Measurements from ENCODE around the gene COX14. TPM values are rescaled to one million over a fixed set of nuclear protein-coding genes. Genes with fewer than 3 reads are reported as not detected.

The COX14 gene
- total RNA-seq (ENCODE audit: low replicate concordance), result 15.3 and 22.7 TPM in 2 replicates

DNA sequence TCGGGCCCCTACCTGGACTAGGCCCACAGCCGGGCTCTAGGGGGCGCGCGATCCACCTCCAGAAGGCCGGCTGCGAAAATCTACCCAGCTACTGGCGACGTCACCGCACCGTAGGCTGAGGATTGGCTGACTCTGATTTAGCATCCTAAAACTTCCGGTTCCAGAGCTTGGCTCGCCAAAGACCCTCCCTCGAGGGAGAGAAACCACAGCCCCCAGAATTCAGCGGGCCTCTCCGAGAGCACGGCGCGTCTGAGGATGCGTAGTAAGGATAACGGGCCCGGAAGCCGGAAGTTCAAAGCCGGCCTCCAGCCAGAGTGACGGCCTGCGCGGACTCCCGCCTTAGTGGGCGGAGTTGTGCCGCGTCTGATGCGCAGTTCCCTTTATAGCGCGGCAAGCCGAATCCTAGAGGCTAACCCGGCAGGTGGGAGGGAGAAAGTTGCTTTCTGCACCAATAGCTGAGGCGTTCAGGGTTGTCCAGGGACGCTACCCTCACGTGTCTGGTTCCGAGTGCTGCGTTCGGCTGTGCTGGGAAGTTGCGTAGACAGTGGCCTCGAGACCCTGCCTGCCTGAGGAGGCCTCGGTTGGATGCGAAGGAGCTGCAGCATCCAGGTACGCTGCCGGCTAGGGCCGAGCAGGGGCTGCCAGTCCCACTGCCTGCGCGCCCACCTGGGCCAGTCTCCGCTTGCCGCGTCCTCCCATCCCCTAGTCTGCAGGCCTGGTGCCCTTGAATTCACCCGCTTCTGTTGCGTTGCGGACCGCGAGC, at the start of gene COX14:
Gene COX14, plus strand, starts transcription at position 544 of the 763 bp plus-strand sequence. CDS start 7,808 bp downstream, outside the sequence.
- peak within 1 kb of the TSS; percentile 79 for H3K27ac Mint-ChIP-seq
- H3K4me3 ChIP-seq, result peak within 1 kb of the TSS; percentile 77

GRCh38 chr12:50062728-50063460, 49.1 kb upstream of the COX14 start:
- no peak overlapping the region for H2AFZ ChIP-seq (replicated peaks)
- Mint-ChIP-seq H3K9me3 (no peaks in the 10 kb centered on the region), H3K36me3 (peaks cover 12% of the 10 kb centered on the region), H3K27me3 (ENCODE audit: insufficient read depth, low read depth) (peaks cover 11% of the 10 kb centered on the region), H3K4me3 (no peak overlapping the region), H3K4me1 (peaks cover 9% of the 10 kb centered on the region), H3K27ac (peak overlapping the region; percentile 58)
- H3K4me3 ChIP-seq, result no peak overlapping the region
- no peaks in the 10 kb centered on the region for H4K20me1 ChIP-seq (ENCODE audit: low read depth)
- H3K27ac ChIP-seq, result no peak overlapping the region
- H3K27me3 ChIP-seq, result peaks cover 37% of the 10 kb centered on the region
- H3K4me1 ChIP-seq, result no peaks in the 10 kb centered on the region
- no peaks in the 10 kb centered on the region for H3K79me2 ChIP-seq (ENCODE audit: low read depth)
- no peak overlapping the region for H3K4me2 ChIP-seq
- no peaks in the 10 kb centered on the region for H3F3A ChIP-seq (ENCODE audit: low read depth)
- no peaks in the 10 kb centered on the region for H3K36me3 ChIP-seq
- no peaks in the 10 kb centered on the region for H3K9me3 ChIP-seq (ENCODE audit: low read depth)
- no peak for TF ChIP-seq EZH2phosphoT487 (IDR thresholded peaks at IDR 0.05)
- TF ChIP-seq EZH2 (IDR thresholded peaks at IDR 0.05), result no peak
- TF ChIP-seq CTCF (IDR thresholded peaks at IDR 0.05), result no peak
- no peak overlapping the region for H3K9ac ChIP-seq
- DNase-seq (ENCODE audit: low spot score), result no peak

More for the DNA sequence above, at the start of gene COX14:
- Histone ChIP-seq H2AFZ (replicated peaks) (peak within 1 kb of the TSS; percentile 88), H3K36me3 (no peaks in the 10 kb centered on the region), H3K9me3 (ENCODE audit: low read depth) (no peaks in the 10 kb centered on the region), H4K20me1 (ENCODE audit: low read depth) (no peaks in the 10 kb centered on the region), H3K79me2 (ENCODE audit: low read depth) (peaks cover 24% of the 10 kb centered on the region), H3K27me3 (no peaks in the 10 kb centered on the region), H3K4me2 (peak within 1 kb of the TSS; percentile 82), H3F3A (ENCODE audit: low read depth) (peaks cover 30% of the 10 kb centered on the region), H3K4me1 (peaks cover 22% of the 10 kb centered on the region), H3K9ac (peak within 1 kb of the TSS; percentile 40), H3K27ac (peak within 1 kb of the TSS; percentile 85)
- Mint-ChIP-seq H3K9me3 (no peaks in the 10 kb centered on the region), H3K4me3 (peak within 1 kb of the TSS; percentile 96), H3K4me1 (peaks cover 67% of the 10 kb centered on the region), H3K27me3 (ENCODE audit: insufficient read depth, low read depth) (peaks cover 15% of the 10 kb centered on the region), H3K36me3 (peaks cover 1% of the 10 kb centered on the region)
- peak; percentile 97 for TF ChIP-seq CTCF (IDR thresholded peaks at IDR 0.05)
- TF ChIP-seq EZH2phosphoT487 (IDR thresholded peaks at IDR 0.05), result no peak
- no peak for TF ChIP-seq EZH2 (IDR thresholded peaks at IDR 0.05)
- DNase-seq (ENCODE audit: low spot score), result peak; percentile 100

- Histone ChIP-seq H3K27ac (no peak overlapping the region), H4K20me1 (ENCODE audit: low read depth) (no peaks in the 10 kb centered on the region), H3K27me3 (peaks cover 9% of the 10 kb centered on the region), H3K9ac (no peak overlapping the region), H3K4me3 (no peak overlapping the region), H2AFZ (replicated peaks) (no peak overlapping the region), H3K36me3 (no peaks in the 10 kb centered on the region), H3F3A (ENCODE audit: low read depth) (no peaks in the 10 kb centered on the region), H3K79me2 (ENCODE audit: low read depth) (no peaks in the 10 kb centered on the region), H3K4me1 (no peaks in the 10 kb centered on the region), H3K9me3 (ENCODE audit: low read depth) (no peaks in the 10 kb centered on the region), H3K4me2 (no peak overlapping the region)
- no peak for DNase-seq (ENCODE audit: low spot score)
- no peak overlapping the region for H3K27ac Mint-ChIP-seq
- H3K36me3 Mint-ChIP-seq, result peaks cover 4% of the 10 kb centered on the region
- no peaks in the 10 kb centered on the region for H3K9me3 Mint-ChIP-seq
- H3K4me1 Mint-ChIP-seq, result peaks cover 8% of the 10 kb centered on the region
- TF ChIP-seq CTCF (IDR thresholded peaks at IDR 0.05) (no peak), EZH2phosphoT487 (IDR thresholded peaks at IDR 0.05) (no peak), EZH2 (IDR thresholded peaks at IDR 0.05) (no peak)
- H3K4me3 Mint-ChIP-seq, result no peak overlapping the region
- peaks cover 7% of the 10 kb centered on the region for H3K27me3 Mint-ChIP-seq (ENCODE audit: insufficient read depth, low read depth)
These were observed 46.2 kb upstream of the COX14 start for GRCh38 chr12:50065726-50066310.

Data from neural progenitor cell (in vitro differentiated cells).